Measurements from ENCODE around the gene ZNF592.

GRCh38 chr15:84778194-84778593, 29.8 kb downstream of the ZNF592 start:
- TF ChIP-seq CTCF (IDR thresholded peaks at IDR 0.05; ENCODE audit: insufficient read depth, low read length): no peak
- TF ChIP-seq POLR2AphosphoS5 (IDR thresholded peaks at IDR 0.05; ENCODE audit: low read depth): no peak
- TF ChIP-seq REST (IDR thresholded peaks at IDR 0.05; ENCODE audit: insufficient replicate concordance, low read depth): no peak

Measured in HL-60 (cell line).